Neural cell (in vitro differentiated cells): ENCODE results near the gene HBZ. TPM values are rescaled to one million over a fixed set of nuclear protein-coding genes. Genes with fewer than 3 reads are reported as not detected.

ENCODE experiments used
- H2AFZ ChIP-seq: fragments of 200-600, 300-800 bp; sonication (generic), shearing (Covaris generic); 2 replicates; pipeline ENCODE4 v1.6.0; 2014; ENCODE audit warnings: low read depth, mild to moderate bottlenecking, antibody characterized with exemption, low read length, moderate library complexity
- H3F3A ChIP-seq: fragments of 200-600 bp; shearing (Covaris generic); 2 replicates; pipeline ENCODE4 v1.6.1; 2016; ENCODE audit warnings: mild to moderate bottlenecking, moderate library complexity, mixed read lengths, antibody characterized with exemption, low read length; ENCODE audit not compliant: insufficient read depth, poor library complexity, severe bottlenecking
- H3K27ac ChIP-seq: fragments of 200-600, 300-800 bp; sonication (generic), shearing (Covaris generic); 2 replicates; pipeline ENCODE4 v1.5.1; 2014; ENCODE audit warnings: mild to moderate bottlenecking, low read length, moderate library complexity
- H3K27me3 ChIP-seq: fragments of 300-800, 200-600 bp; sonication (generic), shearing (Covaris generic); 2 replicates; pipeline ENCODE4 v1.6.0; 2014; ENCODE audit warnings: mild to moderate bottlenecking, low read depth, low read length, moderate library complexity; ENCODE audit not compliant: insufficient read depth
- H3K36me3 ChIP-seq: fragments of 300-800, 200-600 bp; sonication (generic), shearing (Covaris generic); 2 replicates; pipeline ENCODE4 v1.5.1; 2014; ENCODE audit warnings: mild to moderate bottlenecking, antibody characterized with exemption, low read length, moderate library complexity; ENCODE audit not compliant: insufficient read depth
- H3K4me2 ChIP-seq: fragments of 300-800, 200-600 bp; sonication (generic), shearing (Covaris generic); 2 replicates; pipeline ENCODE4 v1.6.0; 2014; ENCODE audit warnings: mild to moderate bottlenecking, low read length
- H3K4me3 ChIP-seq: fragments of 300-800, 200-600 bp; sonication (generic), shearing (Covaris generic); 2 replicates; pipeline ENCODE4 v1.5.1; 2014; ENCODE audit warnings: mild to moderate bottlenecking, low read length, moderate library complexity
- H3K79me2 ChIP-seq: fragments of 200-600 bp; shearing (Covaris generic); replicated peaks from 2 replicates; pipeline ENCODE4 v1.6.0; 2014; ENCODE audit warnings: mild to moderate bottlenecking, low read length, moderate library complexity; ENCODE audit not compliant: insufficient read depth
- H3K9ac ChIP-seq: fragments of 300-800, 200-600 bp; sonication (generic), shearing (Covaris generic); 2 replicates; pipeline ENCODE4 v1.6.1; 2016; ENCODE audit warnings: mild to moderate bottlenecking, low read length, mixed read lengths
- H3K9me2 ChIP-seq: fragments of 200-600 bp; shearing (Covaris generic); 2 replicates; pipeline ENCODE4 v1.6.1; 2016; ENCODE audit warnings: mild to moderate bottlenecking, low read length, mixed read lengths; ENCODE audit not compliant: insufficient read depth
- H3K9me3 ChIP-seq: fragments of 200-600, 300-800 bp; sonication (generic), shearing (Covaris generic); 2 replicates; pipeline ENCODE4 v1.6.1; 2016; ENCODE audit warnings: mild to moderate bottlenecking, mixed run types, low read length, moderate library complexity, mixed read lengths
- H4K20me1 ChIP-seq: fragments of 200-600 bp; shearing (Covaris generic); 2 replicates; pipeline ENCODE4 v1.6.1; 2016; ENCODE audit warnings: mild to moderate bottlenecking, mixed run types; ENCODE audit not compliant: insufficient read depth
- EP300 ChIP-seq: fragments of 450-650 bp; conservative IDR thresholded peaks from 2 replicates; pipeline ENCODE4 v1.6.1; 2014; ENCODE audit warnings: antibody characterized with exemption, mild to moderate bottlenecking, moderate library complexity; ENCODE audit not compliant: poor library complexity, severe bottlenecking
- EZH2 ChIP-seq: fragments of 200-600, 300-800 bp; shearing (Covaris generic), sonication (generic); IDR thresholded peaks from 2 replicates; pipeline ENCODE4 v1.6.1; 2014; ENCODE audit warnings: antibody characterized with exemption, low read length, borderline replicate concordance, mild to moderate bottlenecking; ENCODE audit not compliant: insufficient read depth, poor library complexity, severe bottlenecking
- MXI1 ChIP-seq: fragments of 450-650 bp; conservative IDR thresholded peaks from 2 replicates; pipeline ENCODE4 v1.6.1; 2014; ENCODE audit warnings: antibody characterized with exemption, mild to moderate bottlenecking; ENCODE audit not compliant: poor library complexity, severe bottlenecking
- POLR2AphosphoS5 ChIP-seq: IDR thresholded peaks from 2 replicates; pipeline ENCODE4 v1.6.1; 2012
- RAD21 ChIP-seq: fragments of 450-650 bp; conservative IDR thresholded peaks from 2 replicates; pipeline ENCODE4 v1.6.1; 2014; ENCODE audit warnings: antibody characterized with exemption, mild to moderate bottlenecking, moderate library complexity
- SMC3 ChIP-seq: fragments of 450-650 bp; conservative IDR thresholded peaks from 2 replicates; pipeline ENCODE4 v1.6.1; 2014; ENCODE audit warnings: antibody characterized with exemption, mild to moderate bottlenecking, moderate library complexity; ENCODE audit not compliant: poor library complexity
- TAF1 ChIP-seq: IDR thresholded peaks from 2 replicates; pipeline ENCODE4 v1.6.1; 2012; ENCODE audit warnings: low read depth
- polyA plus RNA-seq: library from polyadenylated mRNA; depleted of rRNA; stranded (reverse); fragments of >200 nt; gene quantifications from 2 replicates; pipeline ENCODE4 v1.2.3, GENCODE V29; 2014
- TF ChIP-seq, protein P1 (sequence below): fragments of 450-650 bp; IDR thresholded peaks from 2 replicates; pipeline ENCODE4 v1.5.1; 2014; ENCODE audit warnings: antibody characterized with exemption, mild to moderate bottlenecking, moderate library complexity; ENCODE audit not compliant: poor library complexity, severe bottlenecking
- TF ChIP-seq, protein P2 (sequence below): IDR thresholded peaks from 2 replicates; pipeline ENCODE4 v1.6.1; 2012; ENCODE audit warnings: borderline replicate concordance

HBZ gene
- polyA plus RNA-seq, 1 donor from 2014 or later = not detected

DNA sequence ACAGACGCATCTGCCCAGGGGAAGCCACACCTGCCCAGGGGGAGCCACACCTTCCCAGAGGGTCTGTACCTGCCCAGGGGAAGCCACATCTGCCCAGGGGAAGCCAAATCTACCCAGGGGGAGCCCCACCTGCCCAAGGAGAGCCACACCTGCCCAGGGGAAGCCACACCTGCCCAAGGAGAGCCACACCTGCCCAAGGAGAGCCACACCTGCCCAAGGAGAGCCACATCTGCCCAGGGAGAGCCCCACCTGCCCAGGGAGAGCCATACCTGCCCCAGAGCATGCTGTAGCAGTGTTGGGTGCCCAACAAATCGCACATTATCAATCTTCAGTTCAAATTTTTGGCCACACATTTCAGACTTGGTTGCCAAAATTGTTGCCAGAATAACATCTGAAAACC is 33.6 kb upstream of the HBZ start:
- Histone ChIP-seq H3K9me3 (no peaks in the 10 kb centered on the region), H3K36me3 (no peaks in the 10 kb centered on the region), H3K4me2 (no peak overlapping the region), H3F3A (no peaks in the 10 kb centered on the region), H3K9ac (no peak overlapping the region), H2AFZ (no peak overlapping the region), H4K20me1 (no peaks in the 10 kb centered on the region), H3K27ac (no peak overlapping the region), H3K27me3 (no peaks in the 10 kb centered on the region), H3K4me3 (no peak overlapping the region), H3K79me2 (no peaks in the 10 kb centered on the region), H3K9me2 (no peaks in the 10 kb centered on the region)
- no peak for TF ChIP-seq RAD21
- no peak for TF ChIP-seq TAF1
- no peak for TF ChIP-seq EP300
- no peak for TF ChIP-seq POLR2AphosphoS5
- no peak for TF ChIP-seq MXI1
- TF ChIP-seq, protein P1, sequence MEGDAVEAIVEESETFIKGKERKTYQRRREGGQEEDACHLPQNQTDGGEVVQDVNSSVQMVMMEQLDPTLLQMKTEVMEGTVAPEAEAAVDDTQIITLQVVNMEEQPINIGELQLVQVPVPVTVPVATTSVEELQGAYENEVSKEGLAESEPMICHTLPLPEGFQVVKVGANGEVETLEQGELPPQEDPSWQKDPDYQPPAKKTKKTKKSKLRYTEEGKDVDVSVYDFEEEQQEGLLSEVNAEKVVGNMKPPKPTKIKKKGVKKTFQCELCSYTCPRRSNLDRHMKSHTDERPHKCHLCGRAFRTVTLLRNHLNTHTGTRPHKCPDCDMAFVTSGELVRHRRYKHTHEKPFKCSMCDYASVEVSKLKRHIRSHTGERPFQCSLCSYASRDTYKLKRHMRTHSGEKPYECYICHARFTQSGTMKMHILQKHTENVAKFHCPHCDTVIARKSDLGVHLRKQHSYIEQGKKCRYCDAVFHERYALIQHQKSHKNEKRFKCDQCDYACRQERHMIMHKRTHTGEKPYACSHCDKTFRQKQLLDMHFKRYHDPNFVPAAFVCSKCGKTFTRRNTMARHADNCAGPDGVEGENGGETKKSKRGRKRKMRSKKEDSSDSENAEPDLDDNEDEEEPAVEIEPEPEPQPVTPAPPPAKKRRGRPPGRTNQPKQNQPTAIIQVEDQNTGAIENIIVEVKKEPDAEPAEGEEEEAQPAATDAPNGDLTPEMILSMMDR = no peak
- TF ChIP-seq, protein P2, sequence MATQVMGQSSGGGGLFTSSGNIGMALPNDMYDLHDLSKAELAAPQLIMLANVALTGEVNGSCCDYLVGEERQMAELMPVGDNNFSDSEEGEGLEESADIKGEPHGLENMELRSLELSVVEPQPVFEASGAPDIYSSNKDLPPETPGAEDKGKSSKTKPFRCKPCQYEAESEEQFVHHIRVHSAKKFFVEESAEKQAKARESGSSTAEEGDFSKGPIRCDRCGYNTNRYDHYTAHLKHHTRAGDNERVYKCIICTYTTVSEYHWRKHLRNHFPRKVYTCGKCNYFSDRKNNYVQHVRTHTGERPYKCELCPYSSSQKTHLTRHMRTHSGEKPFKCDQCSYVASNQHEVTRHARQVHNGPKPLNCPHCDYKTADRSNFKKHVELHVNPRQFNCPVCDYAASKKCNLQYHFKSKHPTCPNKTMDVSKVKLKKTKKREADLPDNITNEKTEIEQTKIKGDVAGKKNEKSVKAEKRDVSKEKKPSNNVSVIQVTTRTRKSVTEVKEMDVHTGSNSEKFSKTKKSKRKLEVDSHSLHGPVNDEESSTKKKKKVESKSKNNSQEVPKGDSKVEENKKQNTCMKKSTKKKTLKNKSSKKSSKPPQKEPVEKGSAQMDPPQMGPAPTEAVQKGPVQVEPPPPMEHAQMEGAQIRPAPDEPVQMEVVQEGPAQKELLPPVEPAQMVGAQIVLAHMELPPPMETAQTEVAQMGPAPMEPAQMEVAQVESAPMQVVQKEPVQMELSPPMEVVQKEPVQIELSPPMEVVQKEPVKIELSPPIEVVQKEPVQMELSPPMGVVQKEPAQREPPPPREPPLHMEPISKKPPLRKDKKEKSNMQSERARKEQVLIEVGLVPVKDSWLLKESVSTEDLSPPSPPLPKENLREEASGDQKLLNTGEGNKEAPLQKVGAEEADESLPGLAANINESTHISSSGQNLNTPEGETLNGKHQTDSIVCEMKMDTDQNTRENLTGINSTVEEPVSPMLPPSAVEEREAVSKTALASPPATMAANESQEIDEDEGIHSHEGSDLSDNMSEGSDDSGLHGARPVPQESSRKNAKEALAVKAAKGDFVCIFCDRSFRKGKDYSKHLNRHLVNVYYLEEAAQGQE = no peak
- no peak for TF ChIP-seq EZH2
- TF ChIP-seq SMC3 = no peak

DNA sequence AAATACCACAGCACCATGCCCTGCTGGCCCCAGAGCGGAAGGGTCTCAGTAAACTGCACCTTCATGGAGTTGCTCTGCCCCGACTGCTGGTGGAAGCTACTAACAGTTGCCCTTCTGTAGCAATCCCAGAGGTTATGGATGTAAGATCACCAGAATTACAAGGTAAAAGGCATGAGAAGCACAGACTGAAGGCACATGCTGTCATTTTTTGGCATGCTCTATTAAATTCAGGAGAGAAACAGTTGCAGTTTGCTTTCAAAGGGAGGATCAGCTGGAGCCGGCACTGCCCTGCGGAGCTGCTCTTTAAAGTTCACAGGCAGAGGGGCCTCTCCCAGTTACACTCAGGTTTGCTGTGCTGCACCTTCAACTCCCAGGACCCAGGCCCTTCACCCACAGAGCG is 33.1 kb upstream of the HBZ start:
- no peak overlapping the region for H3K27ac ChIP-seq
- no peaks in the 10 kb centered on the region for H3K79me2 ChIP-seq
- H3K4me2 ChIP-seq = no peak overlapping the region
- no peak overlapping the region for H3K4me3 ChIP-seq
- H2AFZ ChIP-seq = no peak overlapping the region
- no peaks in the 10 kb centered on the region for H4K20me1 ChIP-seq
- no peaks in the 10 kb centered on the region for H3K9me2 ChIP-seq
- no peaks in the 10 kb centered on the region for H3F3A ChIP-seq
- no peaks in the 10 kb centered on the region for H3K9me3 ChIP-seq
- H3K36me3 ChIP-seq = no peaks in the 10 kb centered on the region
- TF ChIP-seq TAF1 (no peak), POLR2AphosphoS5 (no peak), MXI1 (no peak), EZH2 (no peak), RAD21 (no peak), SMC3 (no peak), EP300 (no peak)
- TF ChIP-seq, protein P1 = no peak
- TF ChIP-seq, protein P2 = no peak
- H3K27me3 ChIP-seq = no peaks in the 10 kb centered on the region
- H3K9ac ChIP-seq = no peak overlapping the region
